Mesenchymal stem cell (in vitro differentiated cells and primary cell): ENCODE measurements around the gene WIPF3.

Experiments used
- DNase-seq: peaks from one replicate; pipeline ENCODE4 v3.0.0-alpha.2; 2013
- H2AFZ ChIP-seq: one replicate; pipeline ENCODE4 v1.6.1; 2013; ENCODE audit warnings: low read depth, mild to moderate bottlenecking, control low read depth, inconsistent platforms, low read length, moderate library complexity
- H2AK5ac ChIP-seq: 2 replicates; pipeline ENCODE4 v1.6.1; 2013; ENCODE audit warnings: low read length, moderate library complexity, mild to moderate bottlenecking, inconsistent platforms; ENCODE audit not compliant: severe bottlenecking
- H2BK120ac ChIP-seq: one replicate; pipeline ENCODE4 v1.6.1; 2013; ENCODE audit warnings: low read depth, mild to moderate bottlenecking, inconsistent platforms, low read length, moderate library complexity
- H2BK12ac ChIP-seq, 2 experiments: one replicate each; pipeline ENCODE4 v1.6.1; 2013; ENCODE audit warnings: inconsistent platforms in 2 of 2, low read length in 2 of 2, mild to moderate bottlenecking in 2 of 2, moderate library complexity in 2 of 2, control low read depth in 1 of 2
- H2BK15ac ChIP-seq: one replicate; pipeline ENCODE4 v1.6.1; 2013; ENCODE audit warnings: mild to moderate bottlenecking, low read depth, inconsistent platforms; ENCODE audit not compliant: poor library complexity, severe bottlenecking
- H2BK5ac ChIP-seq: 2 replicates; pipeline ENCODE4 v1.6.1; 2013; ENCODE audit warnings: low read depth, mild to moderate bottlenecking, low read length, control low read depth, inconsistent platforms; ENCODE audit not compliant: poor library complexity, severe bottlenecking
- H3K14ac ChIP-seq, 2 experiments: one replicate each; pipeline ENCODE4 v1.6.1; 2013; ENCODE audit warnings: inconsistent platforms in 2 of 2, low read length in 2 of 2, control low read depth in 1 of 2, mild to moderate bottlenecking in 1 of 2, moderate library complexity in 1 of 2
- H3K18ac ChIP-seq, 2 experiments: one replicate each; pipeline ENCODE4 v1.6.1; 2013; ENCODE audit warnings: inconsistent platforms in 2 of 2, low read length in 2 of 2, control low read depth in 1 of 2, low read depth in 1 of 2, mild to moderate bottlenecking in 1 of 2
- H3K23ac ChIP-seq, 2 experiments: one replicate each; pipeline ENCODE4 v1.6.1; 2013; ENCODE audit warnings: inconsistent platforms in 2 of 2, low read length in 2 of 2, mild to moderate bottlenecking in 2 of 2, moderate library complexity in 2 of 2, control low read depth in 1 of 2
- H3K27ac ChIP-seq: 2 replicates; pipeline ENCODE4 v1.5.1; 2013; ENCODE audit warnings: mild to moderate bottlenecking, moderate library complexity, low read length, control low read depth, inconsistent platforms; ENCODE audit not compliant: poor library complexity, severe bottlenecking
- H3K27me3 ChIP-seq, 2 experiments: 2 replicates each; pipeline versions ENCODE4 v1.6.1 to v1.7.0; 2013; ENCODE audit warnings: low read length in 2 of 2, mild to moderate bottlenecking in 2 of 2, moderate library complexity in 2 of 2, control low read depth in 1 of 2, inconsistent platforms in 1 of 2; ENCODE audit not compliant: control insufficient read depth in 1 of 2, insufficient read depth in 1 of 2
- H3K36me3 ChIP-seq, 2 experiments: 2 replicates each; pipeline versions ENCODE4 v1.6.1 to v1.7.0; 2013; ENCODE audit warnings: low read length in 2 of 2, control low read depth in 1 of 2, inconsistent platforms in 1 of 2, low read depth in 1 of 2, mild to moderate bottlenecking in 1 of 2; ENCODE audit not compliant: insufficient read depth in 2 of 2, control insufficient read depth in 1 of 2
- H3K4ac ChIP-seq, 2 experiments: one replicate each; pipeline ENCODE4 v1.6.1; 2013; ENCODE audit warnings: inconsistent platforms in 2 of 2, low read length in 2 of 2, mild to moderate bottlenecking in 2 of 2, moderate library complexity in 2 of 2, control low read depth in 1 of 2, low read depth in 1 of 2
- H3K4me1 ChIP-seq: 2 replicates; pipeline ENCODE4 v1.6.1; 2013; ENCODE audit warnings: low read depth, low read length, control low read depth; ENCODE audit not compliant: control insufficient read depth, insufficient read depth
- H3K4me2 ChIP-seq: 2 replicates; pipeline ENCODE4 v1.6.1; 2013; ENCODE audit warnings: low read length, mild to moderate bottlenecking, inconsistent platforms; ENCODE audit not compliant: poor library complexity, severe bottlenecking
- H3K4me3 ChIP-seq, 2 experiments: 2 replicates each; pipeline versions ENCODE4 v1.5.1 to v1.7.0; 2013; ENCODE audit warnings: low read length in 2 of 2, mild to moderate bottlenecking in 2 of 2, control low read depth in 1 of 2, low read depth in 1 of 2; ENCODE audit not compliant: insufficient read depth in 1 of 2
- H3K79me1 ChIP-seq: replicated peaks from 2 replicates; pipeline ENCODE4 v1.6.1; 2013; ENCODE audit warnings: mild to moderate bottlenecking, control low read depth, low read length, inconsistent platforms; ENCODE audit not compliant: poor library complexity, severe bottlenecking
- H3K9ac ChIP-seq: 2 replicates; pipeline ENCODE4 v1.7.0; 2013; ENCODE audit warnings: mild to moderate bottlenecking, low read length, moderate library complexity
- H3K9me3 ChIP-seq: 2 replicates; pipeline ENCODE4 v1.7.0; 2013; ENCODE audit warnings: mild to moderate bottlenecking, low read length; ENCODE audit not compliant: control insufficient read depth
- H4K8ac ChIP-seq: one replicate; pipeline ENCODE4 v1.6.1; 2013; ENCODE audit warnings: inconsistent platforms, mild to moderate bottlenecking, low read length, moderate library complexity
- H4K91ac ChIP-seq: one replicate; pipeline ENCODE4 v1.6.1; 2013; ENCODE audit warnings: mild to moderate bottlenecking, low read length, inconsistent platforms
- WGBS: methylation state at CpG from one replicate; pipeline ENCODE4 v1.1.7; 2013; ENCODE audit warnings: mixed read lengths; 5-methylcytosine and 5-hydroxymethylcytosine counted together

The WIPF3 gene

DNA sequence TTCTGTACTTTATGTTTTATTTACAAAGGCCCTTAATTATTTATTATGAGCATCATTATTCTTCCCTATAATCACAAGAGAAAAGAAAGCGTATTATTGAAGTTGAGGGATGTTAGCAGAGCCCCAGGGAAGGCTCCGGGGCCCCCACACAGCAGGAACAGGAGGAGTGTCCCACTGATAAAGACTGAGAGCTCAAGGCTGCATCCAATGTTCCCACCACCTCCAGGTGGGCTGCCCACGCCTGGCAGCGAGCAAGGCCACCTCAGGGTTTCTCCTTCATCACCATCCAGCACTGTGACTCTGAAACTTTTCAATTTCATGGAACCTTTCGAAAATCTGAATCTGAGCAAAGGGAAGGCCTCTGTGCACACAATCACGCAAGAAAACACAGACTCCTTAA is 35.9 kb upstream of the WIPF3 start:
- H3K4ac ChIP-seq, result no peak overlapping the region
- no peak overlapping the region for H4K8ac ChIP-seq
- DNase-seq, result no peak
- H2BK12ac ChIP-seq, result no peak overlapping the region
- H2AFZ ChIP-seq, result no peak overlapping the region
- H2AK5ac ChIP-seq, result no peak overlapping the region
- no peak overlapping the region for H4K91ac ChIP-seq
- peaks cover 4% of the 10 kb centered on the region for H3K4me1 ChIP-seq
- 89% methylated on average over 6 of the region's 6 CpGs for WGBS
- no peak overlapping the region for H3K4me3 ChIP-seq
- no peak overlapping the region for H3K27ac ChIP-seq
- no peak overlapping the region for H2BK15ac ChIP-seq
- H2BK5ac ChIP-seq, result no peak overlapping the region
- H3K18ac ChIP-seq, result no peak overlapping the region
- no peak overlapping the region for H2BK120ac ChIP-seq
- H3K9ac ChIP-seq, result no peak overlapping the region
- H3K23ac ChIP-seq, result no peak overlapping the region
- H3K27me3 ChIP-seq, result peaks cover 8 to 34% of the 10 kb centered on the region in 2 experiments
- no peaks in the 10 kb centered on the region for H3K36me3 ChIP-seq
- H3K9me3 ChIP-seq, result no peaks in the 10 kb centered on the region
- no peak overlapping the region for H3K4me2 ChIP-seq
- H3K14ac ChIP-seq, result no peak overlapping the region
- no peaks in the 10 kb centered on the region for H3K79me1 ChIP-seq

DNA sequence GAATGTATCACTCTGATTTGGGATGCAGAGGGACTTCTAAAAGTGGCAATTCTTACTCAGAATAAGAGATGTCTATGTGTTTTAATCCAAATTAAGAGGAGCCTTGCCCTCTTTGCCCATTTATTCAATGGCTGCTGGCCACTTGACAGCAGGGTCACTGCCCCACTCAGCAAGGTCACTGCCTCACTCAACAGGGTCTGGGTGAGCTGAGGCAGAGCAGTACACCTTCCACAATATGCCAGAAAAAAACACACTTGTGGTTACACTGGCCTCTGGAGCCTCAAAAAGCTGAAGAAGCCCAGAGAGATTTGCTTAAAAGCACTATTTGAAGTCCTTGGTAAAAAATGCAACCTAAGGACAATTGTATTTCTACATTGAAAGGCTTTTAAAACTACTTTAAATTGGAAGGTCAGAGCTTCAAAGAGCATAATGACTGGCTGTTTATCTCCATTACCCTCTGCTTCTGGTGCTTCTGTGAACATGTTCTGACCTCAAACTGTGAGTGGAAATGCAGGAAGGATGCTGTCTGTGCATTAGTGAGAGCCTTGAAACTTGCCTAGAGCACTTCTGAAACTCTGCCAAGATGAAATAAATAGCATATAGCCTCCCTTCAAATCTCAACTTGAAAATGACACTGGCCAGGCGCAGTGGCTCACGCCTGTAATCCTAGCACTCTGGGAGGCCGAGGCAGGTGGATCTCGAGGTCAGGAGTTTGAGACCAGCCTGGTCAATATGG is 35.1 kb upstream of the WIPF3 start:
- Histone ChIP-seq H3K4ac (no peak overlapping the region), H2BK5ac (no peak overlapping the region), H2AK5ac (no peak overlapping the region), H3K4me2 (no peak overlapping the region), H2BK12ac (no peak overlapping the region), H3K36me3 (no peaks in the 10 kb centered on the region), H3K79me1 (no peaks in the 10 kb centered on the region), H3K4me3 (no peak overlapping the region), H3K27me3 (peaks cover 3 to 32% of the 10 kb centered on the region in 2 experiments), H3K14ac (no peak overlapping the region), H3K23ac (no peak overlapping the region), H3K4me1 (peaks cover 2% of the 10 kb centered on the region), H3K9me3 (peaks cover 4% of the 10 kb centered on the region), H4K8ac (no peak overlapping the region), H2BK15ac (no peak overlapping the region), H2AFZ (no peak overlapping the region), H3K27ac (no peak overlapping the region), H2BK120ac (no peak overlapping the region), H3K9ac (no peak overlapping the region), H4K91ac (no peak overlapping the region), H3K18ac (no peak overlapping the region)
- DNase-seq, result no peak
- WGBS, result 80% methylated on average over 4 of the region's 4 CpGs

GRCh38 chr7:29779017-29779416 is 27.3 kb upstream of the WIPF3 start:
- 93% methylated on average over 2 of the region's 2 CpGs for WGBS
- H2AK5ac ChIP-seq, result no peak overlapping the region
- no peak overlapping the region for H3K27ac ChIP-seq

GRCh38 chr7:29780346-29780745 is 26.0 kb upstream of the WIPF3 start:
- H4K91ac ChIP-seq, result no peak overlapping the region
- H3K27me3 ChIP-seq, result peaks cover 18 to 62% of the 10 kb centered on the region in 2 experiments
- H3K14ac ChIP-seq, result no peak overlapping the region
- H3K4me3 ChIP-seq, result no peak overlapping the region
- no peak overlapping the region for H2AK5ac ChIP-seq
- H2AFZ ChIP-seq, result no peak overlapping the region
- no peak overlapping the region for H4K8ac ChIP-seq
- no peak overlapping the region for H3K23ac ChIP-seq
- H3K9me3 ChIP-seq, result peaks cover 11% of the 10 kb centered on the region
- H3K36me3 ChIP-seq, result no peaks in the 10 kb centered on the region
- DNase-seq, result no peak
- H2BK120ac ChIP-seq, result no peak overlapping the region
- no peaks in the 10 kb centered on the region for H3K4me1 ChIP-seq
- H3K4me2 ChIP-seq, result no peak overlapping the region
- no peak overlapping the region for H3K18ac ChIP-seq
- no peak overlapping the region for H3K4ac ChIP-seq
- no peak overlapping the region for H3K9ac ChIP-seq
- H3K27ac ChIP-seq, result no peak overlapping the region
- H2BK12ac ChIP-seq, result no peak overlapping the region
- no peaks in the 10 kb centered on the region for H3K79me1 ChIP-seq
- no peak overlapping the region for H2BK5ac ChIP-seq
- WGBS, result 83% methylated on average over 2 of the region's 2 CpGs
- no peak overlapping the region for H2BK15ac ChIP-seq

More at GRCh38 chr7:29779017-29779416, 27.3 kb upstream of the WIPF3 start:
- H3K14ac ChIP-seq, result no peak overlapping the region
- no peak overlapping the region for H3K18ac ChIP-seq
- no peak overlapping the region for H4K91ac ChIP-seq
- H3K23ac ChIP-seq, result no peak overlapping the region
- H3K4me1 ChIP-seq, result no peaks in the 10 kb centered on the region
- H3K36me3 ChIP-seq, result no peaks in the 10 kb centered on the region
- H2BK12ac ChIP-seq, result no peak overlapping the region
- H2BK5ac ChIP-seq, result no peak overlapping the region
- H3K9ac ChIP-seq, result no peak overlapping the region
- H2AFZ ChIP-seq, result no peak overlapping the region
- H2BK120ac ChIP-seq, result no peak overlapping the region
- no peak for DNase-seq
- no peak overlapping the region for H4K8ac ChIP-seq
- no peaks in the 10 kb centered on the region for H3K79me1 ChIP-seq
- no peak overlapping the region for H3K4me2 ChIP-seq
- H3K4me3 ChIP-seq, result no peak overlapping the region
- H3K4ac ChIP-seq, result no peak overlapping the region
- H2BK15ac ChIP-seq, result no peak overlapping the region
- peaks cover 18 to 68% of the 10 kb centered on the region in 2 experiments for H3K27me3 ChIP-seq
- H3K9me3 ChIP-seq, result peaks cover 11% of the 10 kb centered on the region
